GM19324 (cell line): ENCODE data around the gene F9.
"Not testable (repeated sequence)": the region's sequence is repeated elsewhere in the genome, so short reads cannot be mapped to it uniquely, and the experiment has no call there.

Source experiments
- ATAC-seq: cut with Tn5 transposase; IDR thresholded peaks from one replicate; pipeline ENCODE4 v1.9.1; 2021; ENCODE audit warnings: mild to moderate bottlenecking, moderate library complexity; ENCODE audit not compliant: unreplicated experiment, low FRiP score

The F9 gene

GRCh38 chrX:139530550-139530949, at the start of gene F9:
TSS of gene F9 (plus strand) at chrX:139530739. CDS start at chrX:139530765, 26 bp downstream.
- ATAC-seq: no peak

- ATAC-seq: no peak
Observed at GRCh38 chrX:139483699-139484098, 46.8 kb upstream of the F9 start.

GRCh38 chrX:139484591-139484990, 45.9 kb upstream of the F9 start:
- ATAC-seq: no peak

- no peak for ATAC-seq
Observed at GRCh38 chrX:139495324-139495723, 35.2 kb upstream of the F9 start.

GRCh38 chrX:139506333-139506732, 24.2 kb upstream of the F9 start:
- no peak for ATAC-seq

- no peak for ATAC-seq
Observed at GRCh38 chrX:139508099-139508498, 22.4 kb upstream of the F9 start.

- no peak for ATAC-seq
Observed at GRCh38 chrX:139518475-139518874, 12.1 kb upstream of the F9 start.

GRCh38 chrX:139528829-139529228, 1.7 kb upstream of the F9 start:
- ATAC-seq: not testable (repeated sequence)

- no peak for ATAC-seq
Observed at GRCh38 chrX:139532834-139533233, 2.3 kb downstream of the F9 start.

GRCh38 chrX:139533444-139533843, 2.9 kb downstream of the F9 start:
- no peak for ATAC-seq

- no peak for ATAC-seq
Observed at GRCh38 chrX:139538907-139539790, 8.6 kb downstream of the F9 start.

- ATAC-seq: no peak
Observed at GRCh38 chrX:139542652-139543051, 12.1 kb downstream of the F9 start.

- no peak for ATAC-seq
Observed at GRCh38 chrX:139543920-139544319, 13.4 kb downstream of the F9 start.

- no peak for ATAC-seq
Observed at GRCh38 chrX:139544591-139544990, 14.1 kb downstream of the F9 start.

GRCh38 chrX:139554376-139554775, 23.8 kb downstream of the F9 start:
- no peak for ATAC-seq

GRCh38 chrX:139554991-139555675, 24.6 kb downstream of the F9 start:
- no peak for ATAC-seq

GRCh38 chrX:139559383-139560042, 29.0 kb downstream of the F9 start:
- ATAC-seq: no peak

GRCh38 chrX:139560221-139560620, 29.7 kb downstream of the F9 start:
- no peak for ATAC-seq

- ATAC-seq: no peak
Observed at GRCh38 chrX:139563251-139563650, 32.7 kb downstream of the F9 start.

- ATAC-seq: no peak
Observed at GRCh38 chrX:139566981-139567380, 36.4 kb downstream of the F9 start.

- no peak for ATAC-seq
Observed at GRCh38 chrX:139581068-139581467, 50.5 kb downstream of the F9 start.
